Peyer's patch (tissue), 4 donors: ENCODE results near the gene SPAG16. TPM values are rescaled to one million over a fixed set of nuclear protein-coding genes. Genes with fewer than 3 reads are reported as not detected.

Experiments
- DNase-seq, 3 donors: peaks; one replicate each; pipeline ENCODE4 v3.0.0-alpha.2; 2017 to 2019
- H3K27ac ChIP-seq, 4 donors: fragments of 200-600 bp; sonication (generic); one replicate each; pipeline ENCODE4 v1.5.1; 2016 to 2019
- H3K27me3 ChIP-seq, 2 donors: fragments of 200-600 bp; sonication (generic); one replicate each; pipeline ENCODE4 v1.5.1; 2019
- H3K36me3 ChIP-seq, 3 donors: fragments of 200-600 bp; sonication (generic); one replicate each; pipeline ENCODE4 v1.5.1; 2016 to 2019
- H3K4me1 ChIP-seq, 4 donors: fragments of 200-600 bp; sonication (generic); one replicate each; pipeline ENCODE4 v1.5.1; 2016 to 2019
- H3K4me3 ChIP-seq, 4 donors: fragments of 200-600 bp; sonication (generic); 1 replicate in 3 of 4; 2 replicates in 1 of 4; pipeline ENCODE4 v1.5.1; 2016 to 2019; ENCODE audit warnings: mild to moderate bottlenecking in 1 of 4
- H3K9me3 ChIP-seq, 4 donors: fragments of 200-600 bp; sonication (generic); one replicate each; pipeline ENCODE4 v1.5.1; 2016 to 2019; ENCODE audit warnings: mild to moderate bottlenecking in 1 of 4
- CTCF ChIP-seq, 6 experiments: fragments of 450-650 bp in 4 of 6; fragments of 200-600 bp in 2 of 6; sonication (generic) in 1 of 6; IDR thresholded peaks; one replicate each; pipeline ENCODE4 v1.5.1; 2017 to 2019; ENCODE audit warnings: antibody characterized with exemption in 6 of 6, mild to moderate bottlenecking in 3 of 6, moderate library complexity in 1 of 6
- POLR2A ChIP-seq, 2 donors: fragments of 450-650 bp; IDR thresholded peaks; one replicate each; pipeline ENCODE4 v1.5.1; 2017; ENCODE audit warnings: antibody characterized with exemption in 2 of 2, mild to moderate bottlenecking in 2 of 2, moderate library complexity in 2 of 2
- total RNA-seq, 4 donors: library from RNA; depleted of rRNA; stranded (reverse); fragments of >200 nt; gene quantifications; one replicate each; pipeline ENCODE4 v1.1.0, GENCODE V29; 2016

The SPAG16 gene
- total RNA-seq, 4 donors from 2014 or later, result 5.5 to 43.7 (median 10.0) TPM

GRCh38 chr2:213723041-213723560, 438.8 kb downstream of the SPAG16 start:
- Histone ChIP-seq H3K9me3 (no peaks in the 10 kb centered on the region), H3K4me1 (no peaks in the 10 kb centered on the region), H3K36me3 (no peaks in the 10 kb centered on the region), H3K27ac (no peak overlapping the region), H3K27me3 (no peaks in the 10 kb centered on the region), H3K4me3 (no peak overlapping the region)
- TF ChIP-seq CTCF (IDR thresholded peaks at IDR 0.05), result no peak
- no peak for TF ChIP-seq POLR2A (IDR thresholded peaks at IDR 0.05)
- DNase-seq, result no peak

GRCh38 chr2:213723707-213724106, 439.4 kb downstream of the SPAG16 start:
- TF ChIP-seq CTCF (IDR thresholded peaks at IDR 0.05) (no peak), POLR2A (IDR thresholded peaks at IDR 0.05) (no peak)
- H3K4me1 ChIP-seq, result no peaks in the 10 kb centered on the region
- no peak overlapping the region for H3K4me3 ChIP-seq
- no peak overlapping the region for H3K27ac ChIP-seq
- no peaks in the 10 kb centered on the region for H3K27me3 ChIP-seq
- H3K9me3 ChIP-seq, result no peaks in the 10 kb centered on the region
- no peaks in the 10 kb centered on the region for H3K36me3 ChIP-seq
- no peak for DNase-seq

- no peaks in the 10 kb centered on the region for H3K36me3 ChIP-seq
- H3K27ac ChIP-seq, result no peak overlapping the region
- no peak overlapping the region for H3K4me3 ChIP-seq
- TF ChIP-seq CTCF (IDR thresholded peaks at IDR 0.05) (no peak), POLR2A (IDR thresholded peaks at IDR 0.05) (no peak)
- no peaks in the 10 kb centered on the region for H3K27me3 ChIP-seq
- H3K9me3 ChIP-seq, result no peaks in the 10 kb centered on the region
- DNase-seq, result no peak
- no peaks in the 10 kb centered on the region for H3K4me1 ChIP-seq
These were observed 441.8 kb downstream of the SPAG16 start for GRCh38 chr2:213726101-213726500.

GRCh38 chr2:213733893-213734292, 449.6 kb downstream of the SPAG16 start:
- TF ChIP-seq POLR2A (IDR thresholded peaks at IDR 0.05), result no peak
- no peak for TF ChIP-seq CTCF (IDR thresholded peaks at IDR 0.05)
- Histone ChIP-seq H3K9me3 (no peaks in the 10 kb centered on the region), H3K27me3 (no peaks in the 10 kb centered on the region), H3K4me3 (no peak overlapping the region), H3K4me1 (no peaks in the 10 kb centered on the region), H3K36me3 (no peaks in the 10 kb centered on the region), H3K27ac (no peak overlapping the region)
- no peak for DNase-seq

GRCh38 chr2:213740453-213740852, 456.2 kb downstream of the SPAG16 start:
- TF ChIP-seq POLR2A (IDR thresholded peaks at IDR 0.05) (no peak), CTCF (IDR thresholded peaks at IDR 0.05) (no peak)
- H3K27ac ChIP-seq, result no peak overlapping the region
- no peaks in the 10 kb centered on the region for H3K4me1 ChIP-seq
- H3K9me3 ChIP-seq, result no peaks in the 10 kb centered on the region
- no peaks in the 10 kb centered on the region for H3K36me3 ChIP-seq
- H3K4me3 ChIP-seq, result no peak overlapping the region
- DNase-seq, result no peak
- no peaks in the 10 kb centered on the region for H3K27me3 ChIP-seq

- Histone ChIP-seq H3K27me3 (no peaks in the 10 kb centered on the region), H3K36me3 (no peaks in the 10 kb centered on the region), H3K27ac (no peak overlapping the region), H3K9me3 (no peaks in the 10 kb centered on the region), H3K4me3 (no peak overlapping the region), H3K4me1 (no peaks in the 10 kb centered on the region)
- TF ChIP-seq CTCF (IDR thresholded peaks at IDR 0.05), result no peak
- TF ChIP-seq POLR2A (IDR thresholded peaks at IDR 0.05), result no peak
- DNase-seq, result no peak
These were observed 467.2 kb downstream of the SPAG16 start for GRCh38 chr2:213751446-213751845.
